Bronchial epithelial cell (primary cell): ENCODE measurements around the gene P2RX3. TPM values are rescaled to one million over a fixed set of nuclear protein-coding genes. Genes with fewer than 3 reads are reported as not detected.
A peak's percentile ranks its signal among the peaks of the same experiment; 100 is the strongest.

Experiments used
- DNase-seq: peaks from one replicate; pipeline ENCODE4 v3.0.0-alpha.2; 2010; ENCODE audit warnings: low read depth
- FAIRE-seq: peaks from 2 replicates; lab custom pipeline; 2011; peaks lifted over from hg19 to GRCh38; lab: Jason Lieb, UNC
- H3K27me3 ChIP-seq: 2 replicates; pipeline ENCODE4 v1.5.1; 2011; ENCODE audit warnings: low read length; ENCODE audit not compliant: control insufficient read depth, insufficient read depth
- H3K36me3 ChIP-seq: 2 replicates; pipeline ENCODE4 v1.5.1; 2011; ENCODE audit warnings: low read length; ENCODE audit not compliant: control insufficient read depth, insufficient read depth
- H3K4me3 ChIP-seq: 2 replicates; pipeline ENCODE4 v1.5.1; 2011; ENCODE audit warnings: mild to moderate bottlenecking, low read depth, low read length, control low read depth
- total RNA-seq: library from RNA; depleted of rRNA; stranded (reverse); fragments of >200 nt; gene quantifications from 2 replicates; pipeline ENCODE4 v1.2.1, GENCODE V29; 2014
- TF ChIP-seq, protein P1 (sequence below): IDR thresholded peaks from 2 replicates; pipeline ENCODE4 v1.5.1; 2011; ENCODE audit warnings: mild to moderate bottlenecking, moderate library complexity, low read length, control low read depth, inconsistent platforms; ENCODE audit not compliant: insufficient read depth, severe bottlenecking

P2RX3 gene
- total RNA-seq, 1 donor from 2014 or later: not detected

DNA sequence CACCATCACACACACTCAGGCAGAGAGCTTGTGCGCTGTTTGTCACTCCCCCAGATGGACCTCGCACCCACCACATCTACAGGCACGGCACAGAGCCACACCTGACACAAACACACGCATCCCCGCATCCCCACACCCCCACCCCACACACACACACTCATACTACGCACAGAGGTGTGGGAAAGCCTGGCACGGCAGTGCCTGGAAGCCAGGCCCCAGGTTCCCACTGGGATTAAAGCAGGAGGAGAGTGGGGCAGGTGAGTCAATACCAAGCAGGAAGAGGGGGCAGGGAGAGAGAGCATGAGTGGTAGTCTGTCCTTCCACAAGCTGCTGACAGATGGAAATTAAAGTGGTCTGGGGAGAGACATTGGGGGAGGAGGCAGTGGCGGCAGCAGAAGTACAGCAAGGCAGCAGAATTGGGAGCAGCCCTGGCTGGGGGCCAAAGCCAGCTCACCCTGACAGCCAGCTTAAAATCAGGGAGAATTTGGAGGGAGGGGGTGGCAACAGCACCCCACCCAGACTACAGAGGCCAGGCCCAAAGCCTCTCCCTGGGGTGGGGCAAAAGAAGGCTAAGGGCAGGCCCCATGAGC, 34.1 kb upstream of the P2RX3 start:
- Histone ChIP-seq H3K27me3 (no peaks in the 10 kb centered on the region), H3K4me3 (no peak overlapping the region), H3K36me3 (peaks cover 58% of the 10 kb centered on the region)
- FAIRE-seq: no peak
- TF ChIP-seq, protein P1, sequence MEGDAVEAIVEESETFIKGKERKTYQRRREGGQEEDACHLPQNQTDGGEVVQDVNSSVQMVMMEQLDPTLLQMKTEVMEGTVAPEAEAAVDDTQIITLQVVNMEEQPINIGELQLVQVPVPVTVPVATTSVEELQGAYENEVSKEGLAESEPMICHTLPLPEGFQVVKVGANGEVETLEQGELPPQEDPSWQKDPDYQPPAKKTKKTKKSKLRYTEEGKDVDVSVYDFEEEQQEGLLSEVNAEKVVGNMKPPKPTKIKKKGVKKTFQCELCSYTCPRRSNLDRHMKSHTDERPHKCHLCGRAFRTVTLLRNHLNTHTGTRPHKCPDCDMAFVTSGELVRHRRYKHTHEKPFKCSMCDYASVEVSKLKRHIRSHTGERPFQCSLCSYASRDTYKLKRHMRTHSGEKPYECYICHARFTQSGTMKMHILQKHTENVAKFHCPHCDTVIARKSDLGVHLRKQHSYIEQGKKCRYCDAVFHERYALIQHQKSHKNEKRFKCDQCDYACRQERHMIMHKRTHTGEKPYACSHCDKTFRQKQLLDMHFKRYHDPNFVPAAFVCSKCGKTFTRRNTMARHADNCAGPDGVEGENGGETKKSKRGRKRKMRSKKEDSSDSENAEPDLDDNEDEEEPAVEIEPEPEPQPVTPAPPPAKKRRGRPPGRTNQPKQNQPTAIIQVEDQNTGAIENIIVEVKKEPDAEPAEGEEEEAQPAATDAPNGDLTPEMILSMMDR: no peak
- DNase-seq: peak; percentile 94

DNA sequence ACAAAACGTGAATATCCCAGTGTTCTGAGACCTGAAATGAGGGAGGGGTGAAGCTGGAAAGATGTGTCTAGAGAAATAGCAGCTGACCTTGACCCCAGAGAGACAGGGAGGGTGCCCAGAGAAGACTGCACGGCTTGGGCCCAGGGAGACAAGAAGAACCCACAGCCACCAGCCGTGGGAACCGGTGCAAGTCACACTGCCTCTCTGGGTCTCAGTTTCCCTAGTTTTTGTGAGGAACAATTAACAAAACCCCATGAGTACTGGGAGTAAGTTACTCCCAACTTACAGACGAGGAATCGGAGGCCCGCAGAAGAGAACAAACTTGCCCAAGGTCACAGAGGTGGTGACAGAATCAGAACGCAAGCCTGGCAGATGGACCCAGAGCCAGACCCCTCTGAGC, 32.6 kb upstream of the P2RX3 start:
- TF ChIP-seq, protein P1: no peak
- no peaks in the 10 kb centered on the region for H3K27me3 ChIP-seq
- no peak for DNase-seq
- no peak for FAIRE-seq
- H3K4me3 ChIP-seq: no peak overlapping the region
- H3K36me3 ChIP-seq: peaks cover 60% of the 10 kb centered on the region

DNA sequence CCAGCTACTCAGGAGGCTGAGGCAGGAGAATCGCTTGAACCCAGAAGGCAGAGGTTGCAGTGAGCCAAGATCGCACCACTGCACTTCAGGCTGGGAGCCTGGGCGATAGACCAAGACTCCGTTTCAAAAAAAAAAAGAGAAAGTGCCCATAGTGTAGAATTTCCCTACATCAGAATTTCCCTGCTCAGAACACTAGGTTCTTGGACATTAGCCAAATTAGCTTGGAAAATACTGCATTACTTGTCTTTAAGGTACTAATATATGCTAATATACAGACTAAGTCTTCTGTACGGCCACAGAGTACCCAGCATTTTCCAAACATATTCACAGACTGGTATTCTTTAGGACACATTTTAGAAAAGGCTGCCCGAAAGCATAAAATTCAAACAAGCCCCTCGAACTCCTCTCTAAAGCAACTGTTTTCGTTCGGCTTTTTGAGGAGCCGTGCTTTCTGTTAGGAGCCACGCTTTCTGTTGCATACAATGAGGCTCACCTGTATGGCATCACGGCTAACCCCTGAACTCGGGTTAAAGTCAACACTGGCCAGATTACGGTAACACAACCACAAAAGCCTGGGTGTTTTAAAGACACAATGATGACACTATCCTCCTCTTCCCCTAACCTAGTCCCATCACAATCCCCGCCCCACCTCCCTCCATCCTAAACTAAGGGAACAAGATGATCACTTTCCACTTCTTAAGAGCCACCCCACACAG, 31.8 kb upstream of the P2RX3 start:
- no peak overlapping the region for H3K4me3 ChIP-seq
- DNase-seq (no peak), FAIRE-seq (no peak)
- peaks cover 55% of the 10 kb centered on the region for H3K36me3 ChIP-seq
- no peaks in the 10 kb centered on the region for H3K27me3 ChIP-seq
- TF ChIP-seq, protein P1: no peak

DNA sequence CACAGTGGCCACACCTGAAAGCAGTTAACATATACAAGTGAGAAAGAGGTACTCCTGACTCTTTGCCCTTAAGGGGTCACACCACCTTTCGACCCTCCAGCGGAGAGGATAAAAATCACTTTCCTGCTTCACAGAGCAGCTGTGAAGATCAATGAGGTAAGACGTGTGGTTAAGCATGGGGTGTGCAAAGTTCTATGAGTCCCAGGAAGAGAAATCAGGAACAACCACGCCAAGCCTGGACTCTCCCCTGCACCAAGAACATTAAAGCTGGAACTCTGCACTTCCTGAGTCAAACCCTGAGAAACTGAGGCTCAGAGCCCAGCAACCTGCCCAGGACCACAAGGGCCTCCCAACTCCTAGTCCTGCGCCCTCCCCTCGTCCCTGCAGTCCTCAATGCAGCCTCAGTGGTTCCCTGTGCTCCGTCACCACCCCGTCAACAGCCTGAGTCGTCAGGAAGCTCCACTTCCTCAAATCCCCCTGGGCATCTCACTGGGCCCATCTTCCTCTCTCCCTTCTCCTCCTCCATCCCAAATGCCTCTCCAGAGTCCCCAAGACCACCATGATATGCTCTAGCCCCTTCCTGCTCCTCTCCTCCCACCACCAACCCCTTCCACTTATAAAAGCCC, 31.1 kb upstream of the P2RX3 start:
- TF ChIP-seq, protein P1: no peak
- FAIRE-seq (peak; percentile 47), DNase-seq (no peak)
- Histone ChIP-seq H3K36me3 (peaks cover 47% of the 10 kb centered on the region), H3K4me3 (peak overlapping the region; percentile 1), H3K27me3 (no peaks in the 10 kb centered on the region)

DNA sequence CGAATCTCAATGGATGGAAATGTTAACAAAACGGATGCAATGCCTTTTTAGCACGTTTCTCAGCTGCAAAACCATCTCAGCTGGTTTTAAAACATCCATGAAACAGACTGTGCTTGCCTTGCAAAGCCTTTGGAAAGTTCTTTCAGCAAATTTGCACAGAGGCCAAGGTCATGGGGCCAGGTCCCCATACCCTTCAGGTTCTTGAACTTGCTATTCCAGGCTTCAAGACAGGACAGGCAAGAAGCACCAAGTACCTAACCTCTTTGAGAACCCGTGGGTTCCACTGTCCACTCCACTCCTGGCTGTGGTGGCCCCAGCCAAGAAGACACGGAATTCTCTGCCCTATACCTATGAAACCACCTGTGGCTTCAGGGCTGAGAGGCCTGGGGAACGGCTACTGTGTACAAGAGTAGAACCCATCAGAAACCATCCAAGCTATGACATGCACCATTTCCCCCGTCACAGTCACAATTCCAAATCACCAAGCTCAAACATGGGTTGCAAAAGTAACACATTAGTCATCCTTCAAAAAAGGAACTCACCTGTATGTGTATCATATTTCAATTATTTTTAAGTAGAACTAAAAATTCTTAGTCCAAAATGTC, 30.4 kb upstream of the P2RX3 start:
- H3K4me3 ChIP-seq: peak overlapping the region; percentile 1
- TF ChIP-seq, protein P1: no peak
- DNase-seq (peak; percentile 90), FAIRE-seq (no peak)
- H3K36me3 ChIP-seq: peaks cover 41% of the 10 kb centered on the region
- no peaks in the 10 kb centered on the region for H3K27me3 ChIP-seq
